Measurements from ENCODE around the gene KMO. TPM values are rescaled to one million over a fixed set of nuclear protein-coding genes. Genes with fewer than 3 reads are reported as not detected.

The KMO gene
- total RNA-seq, 4 donors from 2014 or later: 0.04 to 0.19 (median 0.07) TPM

- peak in 3 of 4 donors; percentile 17 to 92 (median 75) for TF ChIP-seq POLR2A (IDR thresholded peaks at IDR 0.05)
- peak in 1 of 6 experiments; percentile 5 for TF ChIP-seq CTCF (IDR thresholded peaks at IDR 0.05)
- WGBS, 2 donors: 0 to 1% methylated on average over 8 to 17 of the region's 70 CpGs
- Histone ChIP-seq H3K4me1 (peaks cover 0 to 26% (median 7%) of the 10 kb centered on the region in 3 donors), H3K27me3 (peaks cover 0 to 27% (median 0%) of the 10 kb centered on the region in 4 donors), H3K36me3 (peaks cover 0 to 22% (median 0%) of the 10 kb centered on the region in 3 donors), H3K27ac (peak within 1 kb of the TSS; percentile 88 to 96 (median 94)), H3K9me3 (no peaks in the 10 kb centered on the region), H3K4me3 (peak within 1 kb of the TSS; percentile 75 to 98 (median 94))
- DNase-seq: peak; percentile 88
- intact Hi-C loops (cut with DNase I): loop anchor here (10.0 kb wide), 1 partner anchor 105 kb away; no protein-coding TSS in a partner anchor
Measured at GRCh38 chr1:241519308-241520079, 12.7 kb upstream of the KMO start, which contains the start of gene FH. Gene FH (minus strand): TSS chr1:241519755. CDS start chr1:241519722, 33 bp downstream.

- DNase-seq: no peak
- WGBS, 2 donors: 9 to 13% methylated on average over 6 of the region's 6 CpGs
- peaks cover 0 to 31% (median 0%) of the 10 kb centered on the region in 4 donors for H3K27me3 ChIP-seq
- H3K27ac ChIP-seq: peak overlapping the region in 3 of 4 donors; percentile 88 to 96 (median 96)
- intact Hi-C loops (cut with DNase I): loop anchor here (10.0 kb wide), 1 partner anchor 105 kb away; no protein-coding TSS in a partner anchor
- H3K36me3 ChIP-seq: peaks cover 0 to 20% (median 0%) of the 10 kb centered on the region in 3 donors
- no peaks in the 10 kb centered on the region for H3K9me3 ChIP-seq
- H3K4me3 ChIP-seq: peak overlapping the region; percentile 75 to 98 (median 94)
- peaks cover 0 to 26% (median 7%) of the 10 kb centered on the region in 3 donors for H3K4me1 ChIP-seq
- TF ChIP-seq POLR2A (IDR thresholded peaks at IDR 0.05) (no peak), CTCF (IDR thresholded peaks at IDR 0.05) (no peak)
Measured at GRCh38 chr1:241520080-241520465, 12.1 kb upstream of the KMO start.

GRCh38 chr1:241521718-241522117, 10.5 kb upstream of the KMO start:
- Histone ChIP-seq H3K27ac (no peak overlapping the region), H3K36me3 (peaks cover 0 to 4% (median 0%) of the 10 kb centered on the region in 3 donors), H3K4me1 (peaks cover 0 to 26% (median 7%) of the 10 kb centered on the region in 3 donors), H3K9me3 (no peaks in the 10 kb centered on the region), H3K27me3 (peaks cover 0 to 36% (median 0%) of the 10 kb centered on the region in 4 donors), H3K4me3 (no peak overlapping the region)
- 90 to 93% methylated on average over 2 of the region's 2 CpGs for WGBS, 2 donors
- intact Hi-C loops (cut with DNase I): loop anchor here (10.0 kb wide), 1 partner anchor 103 kb away; no protein-coding TSS in a partner anchor
- TF ChIP-seq POLR2A (IDR thresholded peaks at IDR 0.05) (no peak), CTCF (IDR thresholded peaks at IDR 0.05) (no peak)
- DNase-seq: no peak

GRCh38 chr1:241525026-241525425, 7.2 kb upstream of the KMO start:
- no peaks in the 10 kb centered on the region for H3K9me3 ChIP-seq
- H3K27me3 ChIP-seq: peaks cover 0 to 40% (median 0%) of the 10 kb centered on the region in 4 donors
- intact Hi-C loops (cut with DNase I): loop anchor here (10.0 kb wide), 1 partner anchor 100 kb away; no protein-coding TSS in a partner anchor
- no peak overlapping the region for H3K4me3 ChIP-seq
- WGBS, 2 donors: 40 to 64% methylated on average over 3 of the region's 3 CpGs
- H3K36me3 ChIP-seq: no peaks in the 10 kb centered on the region
- peaks cover 0 to 5% (median 0%) of the 10 kb centered on the region in 3 donors for H3K4me1 ChIP-seq
- TF ChIP-seq POLR2A (IDR thresholded peaks at IDR 0.05) (no peak), CTCF (IDR thresholded peaks at IDR 0.05) (no peak)
- no peak overlapping the region for H3K27ac ChIP-seq
- DNase-seq: no peak

GRCh38 chr1:241527146-241527545, 5.0 kb upstream of the KMO start:
- Histone ChIP-seq H3K27me3 (peaks cover 0 to 35% (median 0%) of the 10 kb centered on the region in 4 donors), H3K4me3 (no peak overlapping the region), H3K27ac (no peak overlapping the region), H3K4me1 (peaks cover 0 to 2% (median 0%) of the 10 kb centered on the region in 3 donors), H3K36me3 (no peaks in the 10 kb centered on the region), H3K9me3 (no peaks in the 10 kb centered on the region)
- WGBS, 2 donors: 64 to 68% methylated on average over 3 of the region's 3 CpGs
- TF ChIP-seq CTCF (IDR thresholded peaks at IDR 0.05): no peak
- intact Hi-C loops (cut with DNase I): loop anchor here (10.0 kb wide), 1 partner anchor 98 kb away; no protein-coding TSS in a partner anchor
- no peak for DNase-seq

Data from esophagus squamous epithelium (tissue), 5 donors.